ENCODE measurements around the gene MAF. TPM values are rescaled to one million over a fixed set of nuclear protein-coding genes. Genes with fewer than 3 reads are reported as not detected.

The MAF gene
- total RNA-seq, 4 donors from 2014 or later: 10.9 to 46.7 (median 32.5) TPM

DNA sequence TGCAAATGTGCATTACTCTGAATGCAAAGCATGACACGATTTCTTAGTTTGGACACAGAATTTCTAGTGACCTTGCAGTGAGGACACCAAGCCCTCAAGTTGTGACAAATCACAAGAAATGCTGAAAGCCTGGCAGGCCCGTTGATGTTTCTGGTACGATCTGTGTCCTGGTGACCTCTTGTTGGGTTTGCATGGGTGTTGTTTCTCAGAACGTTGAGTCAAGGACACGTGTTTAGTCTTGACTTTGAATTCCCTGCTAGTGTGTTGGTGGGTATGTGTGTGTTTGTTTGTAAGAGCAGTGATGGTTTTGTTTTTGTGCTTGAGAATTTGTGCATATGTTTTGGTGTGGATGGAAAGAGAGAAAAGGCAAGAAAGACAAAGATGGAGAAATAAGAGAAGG lies 37.8 kb upstream of the MAF start:
- H3K4me1 ChIP-seq: peaks cover 0 to 5% of the 10 kb centered on the region in 2 donors
- peaks cover 0 to 4% (median 0%) of the 10 kb centered on the region in 3 donors for H3K27me3 ChIP-seq
- H3K4me3 ChIP-seq: no peak overlapping the region
- no peaks in the 10 kb centered on the region for H3K36me3 ChIP-seq
- TF ChIP-seq, protein P1, sequence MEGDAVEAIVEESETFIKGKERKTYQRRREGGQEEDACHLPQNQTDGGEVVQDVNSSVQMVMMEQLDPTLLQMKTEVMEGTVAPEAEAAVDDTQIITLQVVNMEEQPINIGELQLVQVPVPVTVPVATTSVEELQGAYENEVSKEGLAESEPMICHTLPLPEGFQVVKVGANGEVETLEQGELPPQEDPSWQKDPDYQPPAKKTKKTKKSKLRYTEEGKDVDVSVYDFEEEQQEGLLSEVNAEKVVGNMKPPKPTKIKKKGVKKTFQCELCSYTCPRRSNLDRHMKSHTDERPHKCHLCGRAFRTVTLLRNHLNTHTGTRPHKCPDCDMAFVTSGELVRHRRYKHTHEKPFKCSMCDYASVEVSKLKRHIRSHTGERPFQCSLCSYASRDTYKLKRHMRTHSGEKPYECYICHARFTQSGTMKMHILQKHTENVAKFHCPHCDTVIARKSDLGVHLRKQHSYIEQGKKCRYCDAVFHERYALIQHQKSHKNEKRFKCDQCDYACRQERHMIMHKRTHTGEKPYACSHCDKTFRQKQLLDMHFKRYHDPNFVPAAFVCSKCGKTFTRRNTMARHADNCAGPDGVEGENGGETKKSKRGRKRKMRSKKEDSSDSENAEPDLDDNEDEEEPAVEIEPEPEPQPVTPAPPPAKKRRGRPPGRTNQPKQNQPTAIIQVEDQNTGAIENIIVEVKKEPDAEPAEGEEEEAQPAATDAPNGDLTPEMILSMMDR (IDR thresholded peaks at IDR 0.05 in 4 of 5, conservative IDR thresholded peaks at IDR 0.05 in 1 of 5): no peak
- no peak for TF ChIP-seq POLR2A (IDR thresholded peaks at IDR 0.05)
- in situ Hi-C loops (cut with MboI; ENCODE audit: low sequenced_read_pairs in 4 of 4) (no loop called here), intact Hi-C loops (cut with DNase I; ENCODE audit: low total_unique reads) (no loop called here)
- DNase-seq (no peak), ATAC-seq (no peak)
- H3K27ac ChIP-seq: no peak overlapping the region
- H3K9me3 ChIP-seq: no peaks in the 10 kb centered on the region

GRCh38 chr16:79635488-79635887 lies 35.0 kb upstream of the MAF start:
- TF ChIP-seq, protein P1 (IDR thresholded peaks at IDR 0.05 in 4 of 5, conservative IDR thresholded peaks at IDR 0.05 in 1 of 5): no peak
- TF ChIP-seq POLR2A (IDR thresholded peaks at IDR 0.05): no peak
- H3K27ac ChIP-seq: no peak overlapping the region
- H3K4me1 ChIP-seq: no peaks in the 10 kb centered on the region
- no peak for ATAC-seq
- H3K4me3 ChIP-seq: no peak overlapping the region
- no peaks in the 10 kb centered on the region for H3K36me3 ChIP-seq
- in situ Hi-C loops (cut with MboI; ENCODE audit: low sequenced_read_pairs in 4 of 4) (no loop called here), intact Hi-C loops (cut with DNase I; ENCODE audit: low total_unique reads) (no loop called here)
- no peaks in the 10 kb centered on the region for H3K27me3 ChIP-seq
- no peaks in the 10 kb centered on the region for H3K9me3 ChIP-seq
- DNase-seq: no peak

DNA sequence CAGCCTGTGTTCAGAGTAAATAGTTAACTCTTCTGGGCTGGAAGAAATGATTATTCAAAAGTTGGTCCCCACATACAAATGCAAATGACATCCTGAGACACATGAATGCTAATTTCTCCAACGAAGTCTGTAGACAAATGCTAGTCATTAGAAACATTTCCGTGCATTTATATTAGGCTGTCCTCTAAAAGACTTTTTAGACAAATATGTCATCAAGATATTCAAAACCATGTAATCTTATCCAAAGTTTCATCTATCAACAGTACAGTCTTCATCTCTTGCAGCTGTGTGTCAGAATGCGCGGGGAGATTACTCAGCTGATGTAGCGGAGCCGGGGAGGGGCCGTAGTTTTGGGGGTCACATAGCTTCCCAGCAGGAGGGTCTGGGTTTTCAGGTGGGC lies 33.8 kb upstream of the MAF start:
- in situ Hi-C loops (cut with MboI; ENCODE audit: low sequenced_read_pairs in 4 of 4) (no loop called here), intact Hi-C loops (cut with DNase I; ENCODE audit: low total_unique reads) (no loop called here)
- no peak for TF ChIP-seq POLR2A (IDR thresholded peaks at IDR 0.05)
- TF ChIP-seq, protein P1 (IDR thresholded peaks at IDR 0.05 in 4 of 5, conservative IDR thresholded peaks at IDR 0.05 in 1 of 5): no peak
- Histone ChIP-seq H3K4me3 (no peak overlapping the region), H3K36me3 (no peaks in the 10 kb centered on the region), H3K4me1 (no peaks in the 10 kb centered on the region), H3K9me3 (no peaks in the 10 kb centered on the region), H3K27me3 (no peaks in the 10 kb centered on the region), H3K27ac (no peak overlapping the region)
- ATAC-seq (no peak), DNase-seq (no peak)

DNA sequence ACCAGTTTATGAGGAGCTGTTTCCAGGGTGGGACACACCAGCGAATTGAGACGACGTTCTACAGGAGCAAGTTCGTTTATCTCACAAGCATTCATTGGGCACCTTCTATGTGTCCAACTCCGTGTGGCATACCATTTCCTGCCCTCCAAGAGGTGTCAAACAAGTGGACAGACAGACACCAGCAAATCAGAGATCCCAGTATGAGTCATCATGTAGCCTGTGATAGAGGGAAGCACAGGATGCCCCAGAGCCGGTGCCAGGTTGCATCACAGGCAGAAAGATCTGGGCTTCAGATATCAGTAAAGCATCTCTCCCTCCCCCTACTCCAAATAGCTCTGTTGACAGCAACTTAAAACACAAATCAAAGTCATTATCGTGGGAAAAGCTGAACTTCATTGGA lies 31.8 kb upstream of the MAF start:
- no peak overlapping the region for H3K4me3 ChIP-seq
- H3K9me3 ChIP-seq: no peaks in the 10 kb centered on the region
- intact Hi-C loops (cut with DNase I; ENCODE audit: low total_unique reads) (no loop called here), in situ Hi-C loops (cut with MboI; ENCODE audit: low sequenced_read_pairs in 4 of 4) (no loop called here)
- no peaks in the 10 kb centered on the region for H3K27me3 ChIP-seq
- DNase-seq: no peak
- TF ChIP-seq POLR2A (IDR thresholded peaks at IDR 0.05): no peak
- TF ChIP-seq, protein P1 (IDR thresholded peaks at IDR 0.05 in 4 of 5, conservative IDR thresholded peaks at IDR 0.05 in 1 of 5): no peak
- no peaks in the 10 kb centered on the region for H3K4me1 ChIP-seq
- no peaks in the 10 kb centered on the region for H3K36me3 ChIP-seq
- H3K27ac ChIP-seq: no peak overlapping the region
- ATAC-seq: peak; percentile 39 to 63

- in situ Hi-C loops (cut with MboI; ENCODE audit: low sequenced_read_pairs in 4 of 4) (no loop called here), intact Hi-C loops (cut with DNase I; ENCODE audit: low total_unique reads) (no loop called here)
- no peak overlapping the region for H3K27ac ChIP-seq
These were observed 28.5 kb upstream of the MAF start for GRCh38 chr16:79628988-79629387.

More at GRCh38 chr16:79628988-79629387, 28.5 kb upstream of the MAF start:
- no peaks in the 10 kb centered on the region for H3K9me3 ChIP-seq
- H3K27me3 ChIP-seq: peaks cover 0 to 3% (median 0%) of the 10 kb centered on the region in 3 donors
- no peaks in the 10 kb centered on the region for H3K4me1 ChIP-seq
- no peaks in the 10 kb centered on the region for H3K36me3 ChIP-seq
- H3K4me3 ChIP-seq: no peak overlapping the region
- no peak for DNase-seq
- no peak for ATAC-seq
- TF ChIP-seq, protein P1 (IDR thresholded peaks at IDR 0.05 in 4 of 5, conservative IDR thresholded peaks at IDR 0.05 in 1 of 5): no peak
- no peak for TF ChIP-seq POLR2A (IDR thresholded peaks at IDR 0.05)
